SK-N-SH treated with all-trans-retinoic acid at 6 μM for 48 hours (cell line): ENCODE results near the gene ZDHHC11.
"Not testable (repeated sequence)": the region's sequence is repeated elsewhere in the genome, so short reads cannot be mapped to it uniquely, and the experiment has no call there.

Experiments used
- CREB5 ChIP-seq: fragments of 250-450 bp; sonication (Bioruptor Pico); IDR thresholded peaks from 2 replicates; pipeline ENCODE4 v1.5.1; 2020; ENCODE audit warnings: low read depth, mild to moderate bottlenecking, moderate library complexity
- GLIS3 ChIP-seq: fragments of 250-450 bp; sonication (Bioruptor Pico); IDR thresholded peaks from 2 replicates; pipeline ENCODE4 v1.5.0; 2020; ENCODE audit warnings: mild to moderate bottlenecking, moderate library complexity
- ISL1 ChIP-seq: fragments of 250-450 bp; sonication (Bioruptor Pico); IDR thresholded peaks from 2 replicates; pipeline ENCODE4 v2.1.2; 2022; ENCODE audit warnings: mild to moderate bottlenecking, moderate library complexity
- OSR1 ChIP-seq: fragments of 250-450 bp; sonication (Bioruptor Pico); IDR thresholded peaks from 2 replicates; pipeline ENCODE4 v1.8.0; 2022; ENCODE audit warnings: moderate library complexity, mild to moderate bottlenecking, inconsistent platforms
- PATZ1 ChIP-seq: fragments of 250-450 bp; sonication (Bioruptor Pico); IDR thresholded peaks from 2 replicates; pipeline ENCODE4 v1.8.0; 2020; ENCODE audit warnings: mild to moderate bottlenecking, moderate library complexity, borderline replicate concordance
- RARB ChIP-seq: fragments of 250-450 bp; sonication (Bioruptor Pico); IDR thresholded peaks from 2 replicates; pipeline ENCODE4 v1.8.0; 2021; ENCODE audit warnings: mild to moderate bottlenecking, moderate library complexity
- ZC3H10 ChIP-seq: fragments of 250-450 bp; sonication (Bioruptor Pico); IDR thresholded peaks from 2 replicates; pipeline ENCODE4 v1.5.1; 2021; ENCODE audit warnings: mild to moderate bottlenecking, moderate library complexity
- ZFP3 ChIP-seq: fragments of 250-450 bp; sonication (Bioruptor Pico); IDR thresholded peaks from 2 replicates; pipeline ENCODE4 v1.5.0; 2020; ENCODE audit warnings: mild to moderate bottlenecking, moderate library complexity
- ZFP30 ChIP-seq: fragments of 450-650 bp; formaldehyde crosslinking; IDR thresholded peaks from 2 replicates; pipeline ENCODE4 v1.5.0; 2022; ENCODE audit warnings: mild to moderate bottlenecking, moderate library complexity
- ZNF70 ChIP-seq: fragments of 450-650 bp; formaldehyde crosslinking; IDR thresholded peaks from 2 replicates; pipeline ENCODE4 v1.5.0; 2020; ENCODE audit warnings: mild to moderate bottlenecking, moderate library complexity

GRCh38 chr5:840974-841435 lies 9.8 kb downstream of the ZDHHC11 start:
- TF ChIP-seq RARB (CRISPR knock-in tag); ZNF70 (CRISPR knock-in tag); GLIS3; ZFP30 (CRISPR knock-in tag); PATZ1 (CRISPR knock-in tag); ISL1 (CRISPR knock-in tag); CREB5 (CRISPR knock-in tag); ZFP3 (CRISPR knock-in tag); OSR1 (CRISPR knock-in tag); ZC3H10 (CRISPR knock-in tag): not testable (repeated sequence)
